HEK293T (cell line): ENCODE measurements around the gene RUNX3.

Source experiments
- CTCF ChIA-PET: fragments of 350-600 bp; formaldehyde crosslinking; extraction: SDS; loops from one replicate; lab custom pipeline; 2021; ENCODE audit warnings: antibody characterized with exemption, inconsistent platforms; lab: Yijun Ruan, JAX
- POLR2A ChIA-PET: fragments of 350-600 bp; formaldehyde crosslinking; extraction: SDS; loops from one replicate; lab custom pipeline; 2020; ENCODE audit warnings: antibody characterized with exemption, inconsistent platforms; lab: Yijun Ruan, JAX
- DNase-seq: peaks from one replicate; pipeline ENCODE4 v3.0.0; 2012; ENCODE audit warnings: mixed read lengths; ENCODE audit errors: extremely low spot score
- ARNT ChIP-seq: fragments of 450-650 bp; IDR thresholded peaks from 2 replicates; pipeline ENCODE4 v1.6.1; 2017; ENCODE audit warnings: mild to moderate bottlenecking
- BHLHE40 ChIP-seq: fragments of 450-650 bp; IDR thresholded peaks from 2 replicates; pipeline ENCODE4 v1.6.1; 2016; ENCODE audit warnings: mild to moderate bottlenecking, moderate library complexity, borderline replicate concordance
- CTBP1 ChIP-seq: fragments of 450-650 bp; IDR thresholded peaks from 2 replicates; pipeline ENCODE4 v1.6.1; 2016; ENCODE audit warnings: borderline replicate concordance
- ELF4 ChIP-seq: fragments of 450-650 bp; IDR thresholded peaks from 2 replicates; pipeline ENCODE4 v1.6.1; 2017; ENCODE audit warnings: antibody characterized with exemption
- FOXA1 ChIP-seq: fragments of 450-650 bp; IDR thresholded peaks from 2 replicates; pipeline ENCODE4 v1.6.1; 2016; ENCODE audit warnings: mild to moderate bottlenecking
- FOXK2 ChIP-seq: fragments of 450-650 bp; IDR thresholded peaks from 2 replicates; pipeline ENCODE4 v1.6.1; 2016; ENCODE audit warnings: mild to moderate bottlenecking
- FOXM1 ChIP-seq: fragments of 450-650 bp; IDR thresholded peaks from 2 replicates; pipeline ENCODE4 v1.6.1; 2017; ENCODE audit warnings: mild to moderate bottlenecking, borderline replicate concordance
- HDGF ChIP-seq: fragments of 450-650 bp; IDR thresholded peaks from 2 replicates; pipeline ENCODE4 v1.6.1; 2017; ENCODE audit warnings: antibody characterized with exemption, borderline replicate concordance
- L3MBTL2 ChIP-seq: fragments of 450-650 bp; conservative IDR thresholded peaks from 2 replicates; pipeline ENCODE4 v1.6.1; 2016; ENCODE audit warnings: mild to moderate bottlenecking
- LEF1 ChIP-seq: fragments of 450-650 bp; IDR thresholded peaks from 2 replicates; pipeline ENCODE4 v1.6.1; 2017; ENCODE audit warnings: mild to moderate bottlenecking, borderline replicate concordance
- NFRKB ChIP-seq: fragments of 450-650 bp; IDR thresholded peaks from 2 replicates; pipeline ENCODE4 v1.6.1; 2016; ENCODE audit warnings: mild to moderate bottlenecking, moderate library complexity
- PKNOX1 ChIP-seq: fragments of 450-650 bp; IDR thresholded peaks from 2 replicates; pipeline ENCODE4 v1.6.1; 2016
- SP1 ChIP-seq: fragments of 450-650 bp; IDR thresholded peaks from 2 replicates; pipeline ENCODE4 v1.6.1; 2017
- SUZ12 ChIP-seq: fragments of 450-650 bp; IDR thresholded peaks from 2 replicates; pipeline ENCODE4 v1.6.1; 2016; ENCODE audit warnings: mild to moderate bottlenecking
- TARDBP ChIP-seq: fragments of 450-650 bp; IDR thresholded peaks from 2 replicates; pipeline ENCODE4 v1.6.1; 2016
- ZNF384 ChIP-seq: fragments of 450-650 bp; IDR thresholded peaks from 2 replicates; pipeline ENCODE4 v1.6.1; 2016

RUNX3 gene

GRCh38 chr1:24900985-24901781, 28.9 kb downstream of the RUNX3 start:
- TF ChIP-seq NFRKB = no peak
- TF ChIP-seq FOXM1 = no peak
- no peak for TF ChIP-seq SUZ12
- no peak for TF ChIP-seq FOXA1
- TF ChIP-seq HDGF = no peak
- TF ChIP-seq BHLHE40 = no peak
- TF ChIP-seq ZNF384 = no peak
- no peak for TF ChIP-seq TARDBP
- TF ChIP-seq CTBP1 = no peak
- no peak for TF ChIP-seq L3MBTL2
- TF ChIP-seq ARNT = no peak
- no peak for TF ChIP-seq PKNOX1
- TF ChIP-seq ELF4 = no peak
- TF ChIP-seq SP1 = no peak
- TF ChIP-seq FOXK2 = no peak
- no peak for TF ChIP-seq LEF1
- POLR2A ChIA-PET = no interaction called here
- DNase-seq = no peak
- CTCF ChIA-PET = interaction anchor here (0.6 to 0.7 kb wide), 3 partner anchors 22 to 394 kb away, joined by 3 to 6 read pairs (median 3); no protein-coding TSS in a partner anchor

- ChIA-PET CTCF (interaction anchor here (0.6 to 0.7 kb wide), 3 partner anchors 21 to 393 kb away, joined by 3 to 6 read pairs (median 3); no protein-coding TSS in a partner anchor), POLR2A (no interaction called here)
- TF ChIP-seq CTBP1 (no peak), FOXK2 (no peak), SP1 (no peak), HDGF (no peak), BHLHE40 (no peak), L3MBTL2 (no peak), PKNOX1 (no peak), TARDBP (no peak), FOXM1 (no peak), ARNT (no peak), NFRKB (no peak), SUZ12 (no peak), LEF1 (no peak), ZNF384 (no peak), FOXA1 (no peak), ELF4 (no peak)
- DNase-seq = no peak
Measured at GRCh38 chr1:24900486-24900849, 29.6 kb downstream of the RUNX3 start.

GRCh38 chr1:24899581-24900485, 30.2 kb downstream of the RUNX3 start:
- CTCF ChIA-PET = interaction anchor here (1.6 kb wide), 1 partner anchor 50 kb away, joined by 5 read pairs; no protein-coding TSS in a partner anchor
- TF ChIP-seq CTBP1 = no peak
- TF ChIP-seq BHLHE40 = no peak
- TF ChIP-seq ARNT = no peak
- TF ChIP-seq ELF4 = no peak
- no peak for TF ChIP-seq SP1
- no peak for TF ChIP-seq FOXK2
- TF ChIP-seq L3MBTL2 = no peak
- no peak for TF ChIP-seq FOXA1
- no peak for TF ChIP-seq FOXM1
- no peak for TF ChIP-seq PKNOX1
- no peak for TF ChIP-seq SUZ12
- TF ChIP-seq TARDBP = no peak
- POLR2A ChIA-PET = no interaction called here
- no peak for DNase-seq

GRCh38 chr1:24898909-24899439, 31.1 kb downstream of the RUNX3 start:
- TF ChIP-seq FOXK2 (no peak), ARNT (no peak), LEF1 (no peak), SP1 (no peak), HDGF (no peak), BHLHE40 (no peak), SUZ12 (no peak), NFRKB (no peak), FOXA1 (no peak), PKNOX1 (no peak)
- CTCF ChIA-PET = interaction anchor here (0.6 to 1.6 kb wide), 5 partner anchors 14 to 52 kb away, joined by 3 to 5 read pairs (median 4); no protein-coding TSS in a partner anchor
- POLR2A ChIA-PET = no interaction called here
- DNase-seq = no peak
